Measurements from ENCODE around the gene INSRR.

GRCh38 chr1:156908541-156908940 is 49.6 kb upstream of the INSRR start:
- no peak for TF ChIP-seq CTCF (IDR thresholded peaks at IDR 0.05)
- TF ChIP-seq, protein P1, sequence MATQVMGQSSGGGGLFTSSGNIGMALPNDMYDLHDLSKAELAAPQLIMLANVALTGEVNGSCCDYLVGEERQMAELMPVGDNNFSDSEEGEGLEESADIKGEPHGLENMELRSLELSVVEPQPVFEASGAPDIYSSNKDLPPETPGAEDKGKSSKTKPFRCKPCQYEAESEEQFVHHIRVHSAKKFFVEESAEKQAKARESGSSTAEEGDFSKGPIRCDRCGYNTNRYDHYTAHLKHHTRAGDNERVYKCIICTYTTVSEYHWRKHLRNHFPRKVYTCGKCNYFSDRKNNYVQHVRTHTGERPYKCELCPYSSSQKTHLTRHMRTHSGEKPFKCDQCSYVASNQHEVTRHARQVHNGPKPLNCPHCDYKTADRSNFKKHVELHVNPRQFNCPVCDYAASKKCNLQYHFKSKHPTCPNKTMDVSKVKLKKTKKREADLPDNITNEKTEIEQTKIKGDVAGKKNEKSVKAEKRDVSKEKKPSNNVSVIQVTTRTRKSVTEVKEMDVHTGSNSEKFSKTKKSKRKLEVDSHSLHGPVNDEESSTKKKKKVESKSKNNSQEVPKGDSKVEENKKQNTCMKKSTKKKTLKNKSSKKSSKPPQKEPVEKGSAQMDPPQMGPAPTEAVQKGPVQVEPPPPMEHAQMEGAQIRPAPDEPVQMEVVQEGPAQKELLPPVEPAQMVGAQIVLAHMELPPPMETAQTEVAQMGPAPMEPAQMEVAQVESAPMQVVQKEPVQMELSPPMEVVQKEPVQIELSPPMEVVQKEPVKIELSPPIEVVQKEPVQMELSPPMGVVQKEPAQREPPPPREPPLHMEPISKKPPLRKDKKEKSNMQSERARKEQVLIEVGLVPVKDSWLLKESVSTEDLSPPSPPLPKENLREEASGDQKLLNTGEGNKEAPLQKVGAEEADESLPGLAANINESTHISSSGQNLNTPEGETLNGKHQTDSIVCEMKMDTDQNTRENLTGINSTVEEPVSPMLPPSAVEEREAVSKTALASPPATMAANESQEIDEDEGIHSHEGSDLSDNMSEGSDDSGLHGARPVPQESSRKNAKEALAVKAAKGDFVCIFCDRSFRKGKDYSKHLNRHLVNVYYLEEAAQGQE (IDR thresholded peaks at IDR 0.05; ENCODE audit: insufficient read depth in 1 of 2, low read depth in 2 of 2, low read length in 1 of 2): no peak
